Measurements from ENCODE around the gene PCDHGB6. TPM values are rescaled to one million over a fixed set of nuclear protein-coding genes. Genes with fewer than 3 reads are reported as not detected.
A peak's percentile ranks its signal among the peaks of the same experiment; 100 is the strongest.

The PCDHGB6 gene
- total and polyA plus RNA-seq, 2 experiments from 2014 or later = 2.8 to 8.1 TPM

- Histone ChIP-seq H3K9me2 (ENCODE audit: insufficient read depth) (no peaks in the 10 kb centered on the region), H4K20me1 (replicated peaks; ENCODE audit: insufficient read depth) (peaks cover 7% of the 10 kb centered on the region; the same call in 1 of the 2 replicates), H3K79me2 (replicated peaks; ENCODE audit: insufficient read depth) (0 out of 2 replicates have a peak, but pooled peaks cover 2% of the 10 kb centered on the region), H2AFZ (no peak overlapping the region; the same call in 1 of the 2 replicates), H3K4me2 (peak overlapping the region; percentile 45; the same call in 1 of the 2 replicates), H3F3A (replicated peaks; ENCODE audit: low read depth) (no peaks in the 10 kb centered on the region), H3K27me3 (ENCODE audit: insufficient read depth) (peaks cover 12% of the 10 kb centered on the region), H3K27ac (ENCODE audit: low read depth) (no peak overlapping the region), H3K4me1 (ENCODE audit: insufficient read depth) (peaks cover 2% of the 10 kb centered on the region), H3K4me3 (peak overlapping the region; percentile 40; the same call in 1 of the 2 replicates), H3K36me3 (ENCODE audit: insufficient read depth) (no peaks in the 10 kb centered on the region)
- Mint-ChIP-seq H3K27me3 (ENCODE audit: insufficient read depth, low read depth, poor library complexity) (peaks cover 28% of the 10 kb centered on the region), H3K36me3 (ENCODE audit: low read depth) (peaks cover 50% of the 10 kb centered on the region), H3K9me3 (peaks cover 47% of the 10 kb centered on the region), H3K4me1 (peaks cover 17% of the 10 kb centered on the region), H3K4me3 (peak overlapping the region; percentile 90), H3K27ac (peak overlapping the region; percentile 89; the same call in 1 of the 2 replicates)
- ATAC-seq = peak; percentile 65
- TF ChIP-seq JUNB (IDR thresholded peaks at IDR 0.05; ENCODE audit: unreplicated experiment) (no peak), STAT1 (IDR thresholded peaks at IDR 0.05; ENCODE audit: unreplicated experiment) (no peak), POLR2AphosphoS5 (IDR thresholded peaks at IDR 0.05; ENCODE audit: low read depth) (no peak), ZNF114 (CRISPR knock-in tag; IDR thresholded peaks at IDR 0.05) (no peak), NANOG (IDR thresholded peaks at IDR 0.05; ENCODE audit: borderline replicate concordance) (no peak), EZH2phosphoT487 (IDR thresholded peaks at IDR 0.05; ENCODE audit: unreplicated experiment) (no peak), CREB1 (CRISPR knock-in tag; IDR thresholded peaks at IDR 0.05; ENCODE audit: low read depth) (no peak), EZH2 (IDR thresholded peaks at IDR 0.05; ENCODE audit: low read depth, unreplicated experiment) (no peak), ZNF331 (CRISPR knock-in tag; IDR thresholded peaks at IDR 0.05; ENCODE audit: low read depth) (no peak)
- TF ChIP-seq, protein P1, sequence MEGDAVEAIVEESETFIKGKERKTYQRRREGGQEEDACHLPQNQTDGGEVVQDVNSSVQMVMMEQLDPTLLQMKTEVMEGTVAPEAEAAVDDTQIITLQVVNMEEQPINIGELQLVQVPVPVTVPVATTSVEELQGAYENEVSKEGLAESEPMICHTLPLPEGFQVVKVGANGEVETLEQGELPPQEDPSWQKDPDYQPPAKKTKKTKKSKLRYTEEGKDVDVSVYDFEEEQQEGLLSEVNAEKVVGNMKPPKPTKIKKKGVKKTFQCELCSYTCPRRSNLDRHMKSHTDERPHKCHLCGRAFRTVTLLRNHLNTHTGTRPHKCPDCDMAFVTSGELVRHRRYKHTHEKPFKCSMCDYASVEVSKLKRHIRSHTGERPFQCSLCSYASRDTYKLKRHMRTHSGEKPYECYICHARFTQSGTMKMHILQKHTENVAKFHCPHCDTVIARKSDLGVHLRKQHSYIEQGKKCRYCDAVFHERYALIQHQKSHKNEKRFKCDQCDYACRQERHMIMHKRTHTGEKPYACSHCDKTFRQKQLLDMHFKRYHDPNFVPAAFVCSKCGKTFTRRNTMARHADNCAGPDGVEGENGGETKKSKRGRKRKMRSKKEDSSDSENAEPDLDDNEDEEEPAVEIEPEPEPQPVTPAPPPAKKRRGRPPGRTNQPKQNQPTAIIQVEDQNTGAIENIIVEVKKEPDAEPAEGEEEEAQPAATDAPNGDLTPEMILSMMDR (conservative IDR thresholded peaks at IDR 0.05; ENCODE audit: low read depth in 2 of 2) = no peak
- TF ChIP-seq, protein P2, sequence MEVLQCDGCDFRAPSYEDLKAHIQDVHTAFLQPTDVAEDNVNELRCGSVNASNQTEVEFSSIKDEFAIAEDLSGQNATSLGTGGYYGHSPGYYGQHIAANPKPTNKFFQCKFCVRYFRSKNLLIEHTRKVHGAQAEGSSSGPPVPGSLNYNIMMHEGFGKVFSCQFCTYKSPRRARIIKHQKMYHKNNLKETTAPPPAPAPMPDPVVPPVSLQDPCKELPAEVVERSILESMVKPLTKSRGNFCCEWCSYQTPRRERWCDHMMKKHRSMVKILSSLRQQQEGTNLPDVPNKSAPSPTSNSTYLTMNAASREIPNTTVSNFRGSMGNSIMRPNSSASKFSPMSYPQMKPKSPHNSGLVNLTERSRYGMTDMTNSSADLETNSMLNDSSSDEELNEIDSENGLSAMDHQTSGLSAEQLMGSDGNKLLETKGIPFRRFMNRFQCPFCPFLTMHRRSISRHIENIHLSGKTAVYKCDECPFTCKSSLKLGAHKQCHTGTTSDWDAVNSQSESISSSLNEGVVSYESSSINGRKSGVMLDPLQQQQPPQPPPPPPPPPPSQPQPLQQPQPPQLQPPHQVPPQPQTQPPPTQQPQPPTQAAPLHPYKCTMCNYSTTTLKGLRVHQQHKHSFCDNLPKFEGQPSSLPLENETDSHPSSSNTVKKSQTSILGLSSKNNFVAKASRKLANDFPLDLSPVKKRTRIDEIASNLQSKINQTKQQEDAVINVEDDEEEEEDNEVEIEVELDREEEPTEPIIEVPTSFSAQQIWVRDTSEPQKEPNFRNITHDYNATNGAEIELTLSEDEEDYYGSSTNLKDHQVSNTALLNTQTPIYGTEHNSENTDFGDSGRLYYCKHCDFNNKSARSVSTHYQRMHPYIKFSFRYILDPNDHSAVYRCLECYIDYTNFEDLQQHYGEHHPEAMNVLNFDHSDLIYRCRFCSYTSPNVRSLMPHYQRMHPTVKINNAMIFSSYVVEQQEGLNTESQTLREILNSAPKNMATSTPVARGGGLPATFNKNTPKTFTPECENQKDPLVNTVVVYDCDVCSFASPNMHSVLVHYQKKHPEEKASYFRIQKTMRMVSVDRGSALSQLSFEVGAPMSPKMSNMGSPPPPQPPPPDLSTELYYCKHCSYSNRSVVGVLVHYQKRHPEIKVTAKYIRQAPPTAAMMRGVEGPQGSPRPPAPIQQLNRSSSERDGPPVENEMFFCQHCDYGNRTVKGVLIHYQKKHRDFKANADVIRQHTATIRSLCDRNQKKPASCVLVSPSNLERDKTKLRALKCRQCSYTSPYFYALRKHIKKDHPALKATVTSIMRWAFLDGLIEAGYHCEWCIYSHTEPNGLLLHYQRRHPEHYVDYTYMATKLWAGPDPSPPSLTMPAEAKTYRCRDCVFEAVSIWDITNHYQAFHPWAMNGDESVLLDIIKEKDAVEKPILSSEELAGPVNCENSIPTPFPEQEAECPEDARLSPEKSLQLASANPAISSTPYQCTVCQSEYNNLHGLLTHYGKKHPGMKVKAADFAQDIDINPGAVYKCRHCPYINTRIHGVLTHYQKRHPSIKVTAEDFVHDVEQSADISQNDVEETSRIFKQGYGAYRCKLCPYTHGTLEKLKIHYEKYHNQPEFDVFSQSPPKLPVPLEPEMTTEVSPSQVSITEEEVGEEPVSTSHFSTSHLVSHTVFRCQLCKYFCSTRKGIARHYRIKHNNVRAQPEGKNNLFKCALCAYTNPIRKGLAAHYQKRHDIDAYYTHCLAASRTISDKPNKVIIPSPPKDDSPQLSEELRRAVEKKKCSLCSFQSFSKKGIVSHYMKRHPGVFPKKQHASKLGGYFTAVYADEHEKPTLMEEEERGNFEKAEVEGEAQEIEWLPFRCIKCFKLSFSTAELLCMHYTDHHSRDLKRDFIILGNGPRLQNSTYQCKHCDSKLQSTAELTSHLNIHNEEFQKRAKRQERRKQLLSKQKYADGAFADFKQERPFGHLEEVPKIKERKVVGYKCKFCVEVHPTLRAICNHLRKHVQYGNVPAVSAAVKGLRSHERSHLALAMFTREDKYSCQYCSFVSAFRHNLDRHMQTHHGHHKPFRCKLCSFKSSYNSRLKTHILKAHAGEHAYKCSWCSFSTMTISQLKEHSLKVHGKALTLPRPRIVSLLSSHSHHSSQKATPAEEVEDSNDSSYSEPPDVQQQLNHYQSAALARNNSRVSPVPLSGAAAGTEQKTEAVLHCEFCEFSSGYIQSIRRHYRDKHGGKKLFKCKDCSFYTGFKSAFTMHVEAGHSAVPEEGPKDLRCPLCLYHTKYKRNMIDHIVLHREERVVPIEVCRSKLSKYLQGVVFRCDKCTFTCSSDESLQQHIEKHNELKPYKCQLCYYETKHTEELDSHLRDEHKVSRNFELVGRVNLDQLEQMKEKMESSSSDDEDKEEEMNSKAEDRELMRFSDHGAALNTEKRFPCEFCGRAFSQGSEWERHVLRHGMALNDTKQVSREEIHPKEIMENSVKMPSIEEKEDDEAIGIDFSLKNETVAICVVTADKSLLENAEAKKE (CRISPR knock-in tag; IDR thresholded peaks at IDR 0.05) = no peak
- TF ChIP-seq, protein P3, sequence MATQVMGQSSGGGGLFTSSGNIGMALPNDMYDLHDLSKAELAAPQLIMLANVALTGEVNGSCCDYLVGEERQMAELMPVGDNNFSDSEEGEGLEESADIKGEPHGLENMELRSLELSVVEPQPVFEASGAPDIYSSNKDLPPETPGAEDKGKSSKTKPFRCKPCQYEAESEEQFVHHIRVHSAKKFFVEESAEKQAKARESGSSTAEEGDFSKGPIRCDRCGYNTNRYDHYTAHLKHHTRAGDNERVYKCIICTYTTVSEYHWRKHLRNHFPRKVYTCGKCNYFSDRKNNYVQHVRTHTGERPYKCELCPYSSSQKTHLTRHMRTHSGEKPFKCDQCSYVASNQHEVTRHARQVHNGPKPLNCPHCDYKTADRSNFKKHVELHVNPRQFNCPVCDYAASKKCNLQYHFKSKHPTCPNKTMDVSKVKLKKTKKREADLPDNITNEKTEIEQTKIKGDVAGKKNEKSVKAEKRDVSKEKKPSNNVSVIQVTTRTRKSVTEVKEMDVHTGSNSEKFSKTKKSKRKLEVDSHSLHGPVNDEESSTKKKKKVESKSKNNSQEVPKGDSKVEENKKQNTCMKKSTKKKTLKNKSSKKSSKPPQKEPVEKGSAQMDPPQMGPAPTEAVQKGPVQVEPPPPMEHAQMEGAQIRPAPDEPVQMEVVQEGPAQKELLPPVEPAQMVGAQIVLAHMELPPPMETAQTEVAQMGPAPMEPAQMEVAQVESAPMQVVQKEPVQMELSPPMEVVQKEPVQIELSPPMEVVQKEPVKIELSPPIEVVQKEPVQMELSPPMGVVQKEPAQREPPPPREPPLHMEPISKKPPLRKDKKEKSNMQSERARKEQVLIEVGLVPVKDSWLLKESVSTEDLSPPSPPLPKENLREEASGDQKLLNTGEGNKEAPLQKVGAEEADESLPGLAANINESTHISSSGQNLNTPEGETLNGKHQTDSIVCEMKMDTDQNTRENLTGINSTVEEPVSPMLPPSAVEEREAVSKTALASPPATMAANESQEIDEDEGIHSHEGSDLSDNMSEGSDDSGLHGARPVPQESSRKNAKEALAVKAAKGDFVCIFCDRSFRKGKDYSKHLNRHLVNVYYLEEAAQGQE (IDR thresholded peaks at IDR 0.05; ENCODE audit: unreplicated experiment) = no peak
- TF ChIP-seq, protein P4, sequence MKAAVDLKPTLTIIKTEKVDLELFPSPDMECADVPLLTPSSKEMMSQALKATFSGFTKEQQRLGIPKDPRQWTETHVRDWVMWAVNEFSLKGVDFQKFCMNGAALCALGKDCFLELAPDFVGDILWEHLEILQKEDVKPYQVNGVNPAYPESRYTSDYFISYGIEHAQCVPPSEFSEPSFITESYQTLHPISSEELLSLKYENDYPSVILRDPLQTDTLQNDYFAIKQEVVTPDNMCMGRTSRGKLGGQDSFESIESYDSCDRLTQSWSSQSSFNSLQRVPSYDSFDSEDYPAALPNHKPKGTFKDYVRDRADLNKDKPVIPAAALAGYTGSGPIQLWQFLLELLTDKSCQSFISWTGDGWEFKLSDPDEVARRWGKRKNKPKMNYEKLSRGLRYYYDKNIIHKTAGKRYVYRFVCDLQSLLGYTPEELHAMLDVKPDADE (IDR thresholded peaks at IDR 0.05) = no peak
- DNase-seq (ENCODE audit: low spot score) = no peak
Measured at GRCh38 chr5:141413540-141414069, 5.8 kb downstream of the PCDHGB6 start.

Data from GM23338 (cell line).